SH-SY5Y (cell line): Measurements from ENCODE around the gene NBEAL2.

Source experiments
- GATA2 ChIP-seq: IDR thresholded peaks from 2 replicates; pipeline ENCODE4 v1.6.1; 2011; ENCODE audit warnings: mild to moderate bottlenecking, low read depth, low read length
- GATA3 ChIP-seq: IDR thresholded peaks from 2 replicates; pipeline ENCODE4 v1.6.1; 2011; ENCODE audit warnings: low read depth, mild to moderate bottlenecking, low read length, moderate library complexity

- TF ChIP-seq GATA3 (no peak), GATA2 (no peak)
Measured at GRCh38 chr3:46972396-46972795, 7.1 kb upstream of the NBEAL2 start.
